Measurements from ENCODE around the gene NIT1. TPM values are rescaled to one million over a fixed set of nuclear protein-coding genes. Genes with fewer than 3 reads are reported as not detected.

Gene NIT1
- total and polyA plus RNA-seq, 10 of the 15 experiments (the other 5 are each of a cell fraction or from before 2014, with no cell fraction given): 19.2 to 54.4 (median 28.3) TPM

DNA sequence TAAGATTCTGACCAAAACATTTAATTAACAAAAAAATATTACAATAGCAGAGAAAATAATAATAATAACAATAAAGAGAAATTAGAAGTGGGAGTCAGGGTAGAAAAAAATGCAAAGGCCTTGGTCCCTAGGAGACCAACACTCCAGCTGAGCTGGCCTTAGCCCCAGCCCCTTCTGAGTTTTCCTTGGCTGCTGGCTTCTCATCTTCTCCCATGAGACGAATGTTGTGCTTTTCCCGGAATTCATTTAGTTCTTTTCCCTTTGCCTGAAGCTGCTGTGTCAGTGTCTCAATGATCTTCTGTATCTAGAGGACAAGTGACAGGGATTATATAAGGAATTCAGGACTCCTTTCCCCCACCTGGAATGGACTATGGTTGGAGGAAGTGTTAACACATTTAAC lies 17.3 kb upstream of the NIT1 start (continued):
- TF ChIP-seq, protein P1, sequence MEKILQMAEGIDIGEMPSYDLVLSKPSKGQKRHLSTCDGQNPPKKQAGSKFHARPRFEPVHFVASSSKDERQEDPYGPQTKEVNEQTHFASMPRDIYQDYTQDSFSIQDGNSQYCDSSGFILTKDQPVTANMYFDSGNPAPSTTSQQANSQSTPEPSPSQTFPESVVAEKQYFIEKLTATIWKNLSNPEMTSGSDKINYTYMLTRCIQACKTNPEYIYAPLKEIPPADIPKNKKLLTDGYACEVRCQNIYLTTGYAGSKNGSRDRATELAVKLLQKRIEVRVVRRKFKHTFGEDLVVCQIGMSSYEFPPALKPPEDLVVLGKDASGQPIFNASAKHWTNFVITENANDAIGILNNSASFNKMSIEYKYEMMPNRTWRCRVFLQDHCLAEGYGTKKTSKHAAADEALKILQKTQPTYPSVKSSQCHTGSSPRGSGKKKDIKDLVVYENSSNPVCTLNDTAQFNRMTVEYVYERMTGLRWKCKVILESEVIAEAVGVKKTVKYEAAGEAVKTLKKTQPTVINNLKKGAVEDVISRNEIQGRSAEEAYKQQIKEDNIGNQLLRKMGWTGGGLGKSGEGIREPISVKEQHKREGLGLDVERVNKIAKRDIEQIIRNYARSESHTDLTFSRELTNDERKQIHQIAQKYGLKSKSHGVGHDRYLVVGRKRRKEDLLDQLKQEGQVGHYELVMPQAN (conservative IDR thresholded peaks at IDR 0.05): no peak
- TF ChIP-seq, protein P2, sequence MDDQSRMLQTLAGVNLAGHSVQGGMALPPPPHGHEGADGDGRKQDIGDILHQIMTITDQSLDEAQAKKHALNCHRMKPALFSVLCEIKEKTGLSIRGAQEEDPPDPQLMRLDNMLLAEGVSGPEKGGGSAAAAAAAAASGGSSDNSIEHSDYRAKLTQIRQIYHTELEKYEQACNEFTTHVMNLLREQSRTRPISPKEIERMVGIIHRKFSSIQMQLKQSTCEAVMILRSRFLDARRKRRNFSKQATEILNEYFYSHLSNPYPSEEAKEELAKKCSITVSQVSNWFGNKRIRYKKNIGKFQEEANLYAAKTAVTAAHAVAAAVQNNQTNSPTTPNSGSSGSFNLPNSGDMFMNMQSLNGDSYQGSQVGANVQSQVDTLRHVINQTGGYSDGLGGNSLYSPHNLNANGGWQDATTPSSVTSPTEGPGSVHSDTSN (IDR thresholded peaks at IDR 0.05; ENCODE audit: insufficient replicate concordance, low read depth, low read length): no peak
- no peak for TF ChIP-seq GABPA (IDR thresholded peaks at IDR 0.05; ENCODE audit: low read depth)
- TF ChIP-seq NFXL1 (IDR thresholded peaks at IDR 0.05; ENCODE audit: borderline replicate concordance): no peak
- TF ChIP-seq STAT1 (conservative IDR thresholded peaks at IDR 0.05): no peak
- no peak for TF ChIP-seq ASH2L (IDR thresholded peaks at IDR 0.05; ENCODE audit: borderline replicate concordance, low read depth)

DNA sequence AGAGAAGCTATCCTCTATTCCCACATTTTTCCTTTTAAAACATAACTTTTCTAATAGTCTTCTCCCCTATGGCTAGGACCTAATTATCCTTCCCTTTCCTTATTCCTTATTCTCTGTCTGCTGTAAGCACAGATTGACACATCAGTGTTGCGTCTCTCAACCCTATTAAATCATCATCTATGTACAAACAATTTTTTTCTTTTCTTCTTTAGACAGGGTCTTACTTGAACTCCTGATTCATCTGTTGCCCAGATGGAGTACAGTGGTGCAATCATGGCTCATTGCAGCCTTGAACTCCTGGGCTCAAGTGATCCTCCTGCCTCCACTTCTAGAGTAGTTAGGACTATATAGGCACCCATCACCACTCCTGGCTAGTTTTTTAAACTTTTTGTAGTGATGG lies 11.5 kb upstream of the NIT1 start:
- SMC1A ChIA-PET (ENCODE audit: uncharacterized antibody, unreplicated experiment): interaction anchor here (0.6 kb wide), 1 partner anchor 29 kb away, joined by 3 read pairs; no protein-coding TSS in a partner anchor
- no peaks in the 10 kb centered on the region for H3K4me1 ChIP-seq (ENCODE audit: control insufficient read depth, insufficient read depth, low read length)
- no peaks in the 10 kb centered on the region for H3K27me3 ChIP-seq (replicated peaks in 1 of 2; ENCODE audit: control insufficient read depth in 2 of 2, insufficient read depth in 2 of 2, low read length in 1 of 2)
- ATAC-seq: no peak
- H4K20me1 ChIP-seq (ENCODE audit: control insufficient read depth, insufficient read depth): no peaks in the 10 kb centered on the region
- BruUV-seq (replicated peaks): no TSS peak
- DNase-seq (ENCODE audit: low read depth, low spot score): no peak
- CTCF ChIA-PET: interaction anchor here (1.2 to 1.6 kb wide), 3 partner anchors 10 to 108 kb away, joined by 3 to 6 read pairs (median 4); no protein-coding TSS in a partner anchor
- no peak overlapping the region for H3K9ac ChIP-seq (ENCODE audit: control insufficient read depth, insufficient read depth, low read length)
- in situ Hi-C loops (cut with MboI): no loop called here
- H3K9me3 ChIP-seq (replicated peaks; ENCODE audit: control insufficient read depth, insufficient read depth, low read length): no peaks in the 10 kb centered on the region
- no peak overlapping the region for H2AFZ ChIP-seq (ENCODE audit: control insufficient read depth, low read depth, low read length)
- peaks cover 27% of the 10 kb centered on the region for H3K79me2 ChIP-seq (ENCODE audit: control insufficient read depth, insufficient read depth, low read length)
- H3K4me3 ChIP-seq: no peak overlapping the region
- H3K27ac ChIP-seq (ENCODE audit: control insufficient read depth, insufficient read depth): no peak overlapping the region
- H3K36me3 ChIP-seq (ENCODE audit: control insufficient read depth in 2 of 2, insufficient read depth in 2 of 2, low read length in 1 of 2): peaks cover 4 to 7% of the 10 kb centered on the region in 2 experiments; a peak in 3 of 4 replicates
- H3K4me2 ChIP-seq (ENCODE audit: control insufficient read depth, insufficient read depth): no peak overlapping the region
- 100% methylated on average over 1 of the region's 1 CpG for WGBS (ENCODE audit: insufficient coverage, insufficient replicate concordance, low lambda C conversion rate, missing lambda C conversion rate)
- FAIRE-seq: no peak
- POLR2A ChIA-PET: no interaction called here
- intact Hi-C loops (cut with micrococcal nuclease; ENCODE audit: unreplicated experiment): no loop called here
- RAD21 ChIA-PET (ENCODE audit: unreplicated experiment): no interaction called here
- TF ChIP-seq CREB1 (IDR thresholded peaks at IDR 0.05; ENCODE audit: low read depth) (no peak), CBX3 (IDR thresholded peaks at IDR 0.05; ENCODE audit: borderline replicate concordance, low read depth) (no peak), POU2F2 (IDR thresholded peaks at IDR 0.05; ENCODE audit: borderline replicate concordance, low read depth, low read length) (no peak), CHD1 (IDR thresholded peaks at IDR 0.05; ENCODE audit: low read depth, low read length) (no peak), NFXL1 (IDR thresholded peaks at IDR 0.05; ENCODE audit: borderline replicate concordance) (no peak), BHLHE40 (IDR thresholded peaks at IDR 0.05; ENCODE audit: borderline replicate concordance in 1 of 2, low read depth in 2 of 2, low read length in 1 of 2) (no peak), MTA2 (IDR thresholded peaks at IDR 0.05; ENCODE audit: low read depth) (no peak), MXI1 (IDR thresholded peaks at IDR 0.05; ENCODE audit: low read depth, low read length) (no peak)
- TF ChIP-seq, protein P3, sequence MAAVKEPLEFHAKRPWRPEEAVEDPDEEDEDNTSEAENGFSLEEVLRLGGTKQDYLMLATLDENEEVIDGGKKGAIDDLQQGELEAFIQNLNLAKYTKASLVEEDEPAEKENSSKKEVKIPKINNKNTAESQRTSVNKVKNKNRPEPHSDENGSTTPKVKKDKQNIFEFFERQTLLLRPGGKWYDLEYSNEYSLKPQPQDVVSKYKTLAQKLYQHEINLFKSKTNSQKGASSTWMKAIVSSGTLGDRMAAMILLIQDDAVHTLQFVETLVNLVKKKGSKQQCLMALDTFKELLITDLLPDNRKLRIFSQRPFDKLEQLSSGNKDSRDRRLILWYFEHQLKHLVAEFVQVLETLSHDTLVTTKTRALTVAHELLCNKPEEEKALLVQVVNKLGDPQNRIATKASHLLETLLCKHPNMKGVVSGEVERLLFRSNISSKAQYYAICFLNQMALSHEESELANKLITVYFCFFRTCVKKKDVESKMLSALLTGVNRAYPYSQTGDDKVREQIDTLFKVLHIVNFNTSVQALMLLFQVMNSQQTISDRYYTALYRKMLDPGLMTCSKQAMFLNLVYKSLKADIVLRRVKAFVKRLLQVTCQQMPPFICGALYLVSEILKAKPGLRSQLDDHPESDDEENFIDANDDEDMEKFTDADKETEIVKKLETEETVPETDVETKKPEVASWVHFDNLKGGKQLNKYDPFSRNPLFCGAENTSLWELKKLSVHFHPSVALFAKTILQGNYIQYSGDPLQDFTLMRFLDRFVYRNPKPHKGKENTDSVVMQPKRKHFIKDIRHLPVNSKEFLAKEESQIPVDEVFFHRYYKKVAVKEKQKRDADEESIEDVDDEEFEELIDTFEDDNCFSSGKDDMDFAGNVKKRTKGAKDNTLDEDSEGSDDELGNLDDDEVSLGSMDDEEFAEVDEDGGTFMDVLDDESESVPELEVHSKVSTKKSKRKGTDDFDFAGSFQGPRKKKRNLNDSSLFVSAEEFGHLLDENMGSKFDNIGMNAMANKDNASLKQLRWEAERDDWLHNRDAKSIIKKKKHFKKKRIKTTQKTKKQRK (IDR thresholded peaks at IDR 0.05; ENCODE audit: low read depth, low read length): no peak
- TF ChIP-seq, protein P4, sequence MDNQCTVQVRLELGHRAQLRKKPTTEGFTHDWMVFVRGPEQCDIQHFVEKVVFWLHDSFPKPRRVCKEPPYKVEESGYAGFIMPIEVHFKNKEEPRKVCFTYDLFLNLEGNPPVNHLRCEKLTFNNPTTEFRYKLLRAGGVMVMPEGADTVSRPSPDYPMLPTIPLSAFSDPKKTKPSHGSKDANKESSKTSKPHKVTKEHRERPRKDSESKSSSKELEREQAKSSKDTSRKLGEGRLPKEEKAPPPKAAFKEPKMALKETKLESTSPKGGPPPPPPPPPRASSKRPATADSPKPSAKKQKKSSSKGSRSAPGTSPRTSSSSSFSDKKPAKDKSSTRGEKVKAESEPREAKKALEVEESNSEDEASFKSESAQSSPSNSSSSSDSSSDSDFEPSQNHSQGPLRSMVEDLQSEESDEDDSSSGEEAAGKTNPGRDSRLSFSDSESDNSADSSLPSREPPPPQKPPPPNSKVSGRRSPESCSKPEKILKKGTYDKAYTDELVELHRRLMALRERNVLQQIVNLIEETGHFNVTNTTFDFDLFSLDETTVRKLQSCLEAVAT (IDR thresholded peaks at IDR 0.05): no peak

All from GM12878 (cell line).